DMS79 (cell line): ENCODE results near the gene CD3D.

Experiments
- DNase-seq: peaks from one replicate; lab custom pipeline; 2025; lab: John Stamatoyannopoulos, UW

Gene CD3D

GRCh38 chr11:118301600-118302195, 40.8 kb downstream of the CD3D start:
- no peak for DNase-seq

- DNase-seq: no peak
These were observed 46.6 kb downstream of the CD3D start for GRCh38 chr11:118295815-118296454.

- DNase-seq: no peak
These were observed 47.3 kb downstream of the CD3D start for GRCh38 chr11:118295199-118295598.

GRCh38 chr11:118294053-118294452, 48.5 kb downstream of the CD3D start:
- no peak for DNase-seq

GRCh38 chr11:118291477-118292135, 50.9 kb downstream of the CD3D start:
- DNase-seq: no peak

- DNase-seq: no peak
These were observed 51.6 kb downstream of the CD3D start for GRCh38 chr11:118290923-118291322.

GRCh38 chr11:118289401-118289800, 53.1 kb downstream of the CD3D start:
- DNase-seq: no peak
